HG02623 (cell line): ENCODE results near the gene CTXN2.

Experiments used
- ATAC-seq: cut with Tn5 transposase; IDR thresholded peaks from one replicate; pipeline ENCODE4 v1.9.1; 2021; ENCODE audit warnings: moderate library complexity; ENCODE audit not compliant: unreplicated experiment

Gene CTXN2

DNA sequence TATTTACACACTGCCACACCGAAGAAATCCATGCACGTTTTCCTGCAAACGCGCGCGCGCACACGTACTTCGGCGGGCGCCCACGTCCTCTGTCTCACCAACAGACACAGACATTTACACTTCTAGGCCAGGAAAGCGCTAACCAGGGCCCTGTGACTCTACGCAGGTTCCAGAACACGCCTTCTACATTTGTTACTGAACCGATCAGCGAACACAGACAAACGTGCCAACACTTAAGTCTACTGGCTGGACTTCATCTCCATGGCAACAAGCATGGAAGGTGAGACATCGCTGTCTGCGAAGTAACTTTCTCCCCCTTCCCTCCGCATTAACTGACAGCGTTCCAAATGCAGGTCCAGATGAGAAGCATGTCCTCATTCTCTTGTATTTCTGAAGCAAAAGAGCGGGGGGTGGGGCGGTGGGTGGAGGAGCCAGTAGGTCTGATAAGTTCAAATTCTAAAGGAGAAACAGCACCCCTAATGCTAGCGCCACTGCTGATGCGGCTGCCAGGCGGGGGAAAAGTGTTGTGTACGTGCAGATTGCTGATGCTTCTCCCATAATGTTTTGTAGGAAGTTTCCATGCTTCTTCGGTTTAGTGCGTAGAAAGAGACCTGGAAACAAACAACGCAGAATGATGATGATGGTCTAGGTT, at the start of gene CTXN2:
CTXN2 (plus strand) TSS at position 92 of the 652 bp plus-strand sequence. CDS start 9,636 bp downstream, outside the sequence.
- ATAC-seq = no peak

DNA sequence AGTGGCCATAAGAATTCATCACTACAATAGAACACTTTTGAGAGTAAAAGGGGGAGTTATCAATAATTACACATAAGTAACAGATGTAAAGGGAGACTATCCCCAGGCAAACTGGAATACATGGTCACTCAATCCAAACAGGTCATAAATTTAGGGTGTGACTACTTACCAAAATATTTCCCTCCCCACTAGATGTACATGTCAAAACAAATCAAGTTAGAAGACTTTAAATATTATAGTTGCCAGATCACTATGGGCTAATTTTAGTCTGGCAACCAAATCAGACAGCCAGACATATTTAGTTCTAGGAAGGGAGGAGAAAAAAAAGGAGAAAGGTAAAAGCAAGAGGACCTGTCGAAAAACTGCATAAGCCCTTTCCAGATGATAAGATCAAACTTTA, 47.6 kb upstream of the CTXN2 start:
- ATAC-seq = no peak

DNA sequence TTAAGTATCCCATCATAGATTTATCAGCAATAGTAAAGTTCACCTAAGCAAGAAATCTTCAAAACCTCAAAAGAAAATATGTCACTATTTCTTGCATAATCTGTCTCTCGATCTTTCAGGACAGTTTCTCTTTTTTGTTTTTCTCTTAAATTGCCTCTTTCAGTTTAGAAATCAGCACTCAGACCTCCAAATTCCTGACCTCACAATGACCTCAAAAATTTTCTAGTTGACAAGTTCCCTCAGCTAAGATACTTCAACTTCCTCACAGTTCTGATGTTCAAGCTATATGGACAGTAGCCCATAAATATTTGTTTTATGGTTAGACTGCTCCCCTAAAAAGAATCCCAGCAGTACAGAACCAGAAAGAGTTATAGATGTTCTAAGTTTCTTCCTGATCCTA, 46.6 kb upstream of the CTXN2 start:
- no peak for ATAC-seq

DNA sequence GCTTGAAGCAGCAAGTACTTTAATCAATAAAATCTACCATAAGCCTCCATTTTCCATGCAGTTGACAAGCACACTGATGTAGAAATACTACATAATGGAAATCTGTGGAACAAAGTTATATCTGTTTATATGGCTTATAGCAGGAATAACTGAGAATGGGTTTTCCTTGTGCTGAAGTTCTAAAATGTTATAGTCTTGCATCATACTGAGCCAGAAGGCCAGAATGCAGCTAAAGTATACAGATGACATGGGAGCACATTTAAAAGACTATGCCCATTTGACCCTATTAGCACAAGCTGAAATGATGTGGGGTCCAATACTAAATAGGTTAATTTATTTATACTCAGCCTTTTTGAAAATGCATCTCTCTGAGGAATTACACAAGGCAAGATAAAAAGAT, 45.5 kb upstream of the CTXN2 start:
- ATAC-seq = no peak

DNA sequence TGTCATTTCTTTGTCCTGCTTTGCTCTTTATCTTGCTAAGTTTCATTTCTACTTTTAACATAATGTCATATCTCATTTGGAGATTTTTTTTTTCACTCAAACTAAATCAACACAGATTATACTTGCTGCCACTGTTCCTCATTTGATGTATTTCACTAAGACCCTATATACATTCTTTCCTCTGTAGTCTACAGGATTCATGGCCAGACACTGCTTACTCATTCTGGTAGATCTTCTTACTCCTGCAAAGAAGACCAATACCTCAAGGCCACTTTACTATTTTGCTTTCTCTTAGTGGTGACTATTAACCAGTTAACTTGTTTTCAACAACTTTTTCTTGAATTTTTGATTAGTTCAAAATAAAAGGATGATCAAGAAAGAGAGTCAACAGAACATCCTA, 44.1 kb upstream of the CTXN2 start:
- no peak for ATAC-seq

DNA sequence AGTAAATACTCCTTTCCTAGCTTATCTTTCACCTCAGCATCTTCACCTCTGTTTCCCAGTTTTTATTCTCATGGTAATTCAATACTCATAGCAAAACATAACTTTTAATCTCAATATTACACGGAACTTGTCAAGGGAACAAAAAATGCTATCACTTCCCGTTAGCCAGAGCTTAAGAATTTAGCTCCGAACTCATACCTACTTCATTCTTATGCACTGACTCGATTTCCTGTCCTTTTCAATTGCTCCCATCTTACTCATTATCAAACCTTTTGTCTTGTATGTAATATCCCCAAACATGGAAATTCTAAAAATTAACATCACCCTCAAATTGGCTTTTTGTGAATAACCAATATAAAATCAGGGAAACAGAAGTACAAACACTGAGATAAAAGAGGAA, 41.6 kb upstream of the CTXN2 start:
- no peak for ATAC-seq

DNA sequence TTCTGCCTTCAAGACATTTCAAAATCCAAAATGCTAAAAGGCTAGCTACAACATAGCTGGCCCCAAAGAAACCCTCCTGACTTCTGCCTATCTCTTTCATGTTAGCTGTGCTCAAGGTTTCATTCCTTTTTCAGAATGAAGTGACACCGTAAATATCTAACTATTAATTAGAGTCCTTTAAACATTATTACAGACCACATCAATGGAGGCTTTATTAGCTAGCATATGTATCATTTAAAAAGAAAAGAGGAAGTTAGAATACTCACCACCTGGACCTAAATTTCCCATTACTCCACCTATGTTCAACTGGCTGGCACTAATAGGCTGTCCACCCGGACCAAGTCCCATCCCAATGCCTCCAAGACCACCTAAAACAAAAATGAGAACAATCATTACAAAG, 37.9 kb upstream of the CTXN2 start:
- no peak for ATAC-seq

DNA sequence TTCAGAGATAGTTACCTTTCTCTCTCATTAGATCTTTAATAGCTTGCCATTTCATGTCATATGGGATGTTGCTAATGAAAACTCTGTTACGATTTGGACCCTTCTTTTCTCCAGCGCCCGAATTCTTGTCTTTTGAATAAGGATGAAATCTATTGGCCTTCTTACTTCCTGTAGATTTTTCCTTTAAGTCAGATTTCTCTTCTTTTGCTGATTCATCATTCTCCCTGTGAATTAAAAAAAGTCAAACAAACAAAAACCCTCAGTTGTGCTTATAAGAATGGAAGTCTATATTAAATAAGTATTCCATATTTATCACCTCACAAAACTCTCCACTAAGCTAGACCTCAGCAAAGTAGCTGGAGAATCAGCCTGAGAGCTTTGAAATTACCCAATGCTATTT, 22.8 kb upstream of the CTXN2 start:
- no peak for ATAC-seq

DNA sequence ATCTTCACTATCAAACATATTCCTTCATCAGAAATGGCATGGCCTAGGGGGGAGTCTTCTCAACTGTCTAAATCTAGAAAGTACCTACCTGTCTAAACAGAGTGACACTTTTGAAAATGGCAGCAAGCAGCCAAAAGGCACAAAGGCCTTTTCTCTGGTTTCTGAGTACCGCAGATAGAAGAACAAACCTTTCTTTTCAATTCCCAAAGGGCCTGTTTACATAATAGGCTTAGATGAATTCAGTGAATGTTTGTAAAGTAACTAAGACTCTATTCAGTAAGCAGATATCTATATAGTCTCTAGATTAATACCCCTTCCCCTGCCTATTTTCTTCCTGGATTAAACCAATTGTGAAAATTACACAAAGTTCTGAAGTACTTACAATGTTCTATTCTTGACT, 20.5 kb upstream of the CTXN2 start:
- no peak for ATAC-seq

DNA sequence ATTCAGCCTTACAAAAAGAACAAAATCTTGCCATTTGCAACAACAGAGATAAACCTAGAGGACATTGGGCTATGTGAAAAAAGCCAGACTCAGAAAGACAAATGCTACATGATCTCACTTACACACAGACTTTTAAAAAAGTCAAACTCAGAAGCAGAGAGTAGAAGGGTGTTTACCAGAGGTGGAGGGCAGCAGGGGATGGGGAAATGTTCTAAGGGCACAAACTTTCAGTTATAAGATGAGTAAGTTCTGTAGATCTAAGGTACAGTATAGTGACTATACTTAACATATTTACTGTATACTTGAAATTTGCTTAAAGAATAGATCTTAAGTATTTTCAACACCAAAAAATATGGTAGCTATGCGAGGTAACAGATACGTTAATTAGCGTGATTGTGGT, 16.3 kb upstream of the CTXN2 start:
- no peak for ATAC-seq

DNA sequence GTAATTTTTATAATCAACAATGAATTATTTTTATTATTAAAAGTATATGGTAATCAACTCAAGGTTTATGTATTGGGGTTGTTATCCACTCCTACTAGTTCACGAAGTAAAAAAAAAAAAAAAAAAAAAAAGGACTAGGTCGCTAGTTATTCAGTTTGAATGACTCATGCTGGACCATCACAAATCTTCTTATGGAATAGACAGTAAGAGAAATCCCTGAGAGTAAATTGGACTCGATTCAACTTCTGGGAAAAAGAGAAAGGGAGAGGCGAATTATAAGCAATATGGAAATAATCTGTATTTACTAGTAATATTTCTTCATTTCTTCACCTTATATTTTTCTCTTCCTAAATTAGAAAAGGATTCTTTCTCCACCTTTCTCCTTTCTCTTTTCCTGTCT, 15.4 kb upstream of the CTXN2 start:
- ATAC-seq = no peak

DNA sequence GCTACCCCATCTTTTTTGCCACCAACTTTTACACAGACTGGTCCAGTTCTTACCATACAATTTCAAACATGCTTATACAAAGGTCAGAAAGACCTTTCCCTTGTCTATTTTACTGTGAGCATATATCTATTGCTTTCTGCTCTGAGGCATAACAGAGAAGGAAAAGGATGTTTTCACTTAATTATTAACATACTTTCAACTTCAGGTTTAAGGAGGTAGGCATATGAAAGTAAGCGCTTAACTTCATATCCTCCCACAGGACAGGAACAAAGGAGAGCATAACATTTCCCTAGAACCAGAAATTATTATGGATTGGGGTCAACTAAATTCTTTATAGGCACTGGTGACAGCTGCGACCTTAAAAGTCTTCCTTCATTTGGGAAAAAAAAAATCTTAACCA, 14.5 kb upstream of the CTXN2 start:
- no peak for ATAC-seq

DNA sequence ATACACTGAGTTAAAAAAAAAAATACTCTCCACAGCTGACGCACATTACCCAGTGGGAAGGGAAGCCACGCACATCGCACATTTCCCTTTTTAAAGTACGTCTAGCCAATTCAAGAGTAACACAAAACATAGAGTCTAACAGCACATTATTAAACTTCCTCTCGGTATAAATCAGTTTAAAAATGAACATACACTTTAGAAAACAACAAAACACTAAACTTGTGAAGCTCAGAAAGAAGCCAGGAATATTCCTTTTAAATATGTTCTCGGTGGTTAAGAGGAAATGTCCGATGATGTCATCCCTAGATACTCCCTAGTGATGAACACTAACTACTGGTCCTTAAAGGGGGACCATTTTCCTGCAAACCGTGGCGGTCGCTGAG, 14.1 kb upstream of the CTXN2 start:
- ATAC-seq = peak; percentile 54

DNA sequence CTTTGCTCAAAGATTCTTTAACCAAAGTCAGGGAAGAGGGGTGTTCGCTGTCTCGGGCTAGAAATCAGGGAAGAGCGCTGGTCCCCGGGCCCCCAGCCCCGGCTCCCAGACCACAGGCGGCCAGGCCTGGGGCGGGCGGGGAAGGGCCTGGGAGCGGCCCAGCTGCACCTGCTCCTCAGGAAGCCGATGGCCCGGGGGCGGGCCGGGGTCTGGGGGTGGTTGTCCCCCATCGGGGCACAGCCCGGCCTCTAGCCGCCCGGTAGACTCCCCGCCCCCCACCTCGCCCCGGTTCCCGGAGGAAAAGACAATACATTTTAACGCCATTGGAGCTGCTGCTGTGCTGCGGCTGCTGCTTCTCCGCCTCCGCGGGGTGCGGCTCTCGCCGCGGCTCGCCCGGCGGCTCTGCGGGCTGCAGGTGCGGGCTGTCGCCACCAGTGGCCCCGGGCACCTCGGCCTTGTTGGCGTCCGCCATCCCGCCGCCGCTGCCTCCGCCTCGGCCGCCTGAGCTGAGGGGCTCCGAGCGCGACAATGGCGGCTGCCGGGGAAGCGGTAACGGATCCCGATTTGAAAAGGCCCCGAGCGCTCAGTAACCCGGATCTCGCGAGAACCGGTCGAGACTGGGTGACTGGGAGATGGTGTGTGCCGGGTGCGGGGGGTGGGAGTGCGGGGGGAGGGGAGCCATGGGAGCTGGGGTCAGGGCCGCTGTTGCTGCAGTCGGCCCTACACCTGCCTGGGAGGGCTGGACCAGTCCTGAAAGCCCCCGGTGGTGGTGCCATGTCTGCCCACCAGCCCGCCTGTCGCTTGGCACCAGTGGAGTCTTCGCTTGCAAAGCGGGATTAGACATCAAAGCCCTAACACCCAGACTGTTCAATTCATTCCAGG, 13.5 kb upstream of the CTXN2 start, which contains the start of gene MYEF2:
MYEF2 (minus strand) TSS at position 530 of the 882 bp plus-strand sequence; CDS start at position 472, 58 bp downstream.
- ATAC-seq = peak; percentile 68

DNA sequence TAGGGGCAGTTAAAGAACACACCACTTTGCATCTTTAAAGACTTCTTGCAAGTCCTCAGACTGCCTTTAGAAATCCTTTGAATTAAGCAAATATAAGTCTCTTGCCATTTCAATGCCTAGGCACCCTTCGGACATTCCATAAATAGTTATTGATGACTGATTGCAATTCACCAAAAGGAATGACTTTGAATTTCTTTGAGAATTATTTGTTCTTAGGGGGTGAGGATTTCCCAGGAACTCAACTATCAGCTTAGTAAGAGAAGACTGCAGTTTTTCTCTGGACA, 12.9 kb upstream of the CTXN2 start:
- no peak for ATAC-seq

DNA sequence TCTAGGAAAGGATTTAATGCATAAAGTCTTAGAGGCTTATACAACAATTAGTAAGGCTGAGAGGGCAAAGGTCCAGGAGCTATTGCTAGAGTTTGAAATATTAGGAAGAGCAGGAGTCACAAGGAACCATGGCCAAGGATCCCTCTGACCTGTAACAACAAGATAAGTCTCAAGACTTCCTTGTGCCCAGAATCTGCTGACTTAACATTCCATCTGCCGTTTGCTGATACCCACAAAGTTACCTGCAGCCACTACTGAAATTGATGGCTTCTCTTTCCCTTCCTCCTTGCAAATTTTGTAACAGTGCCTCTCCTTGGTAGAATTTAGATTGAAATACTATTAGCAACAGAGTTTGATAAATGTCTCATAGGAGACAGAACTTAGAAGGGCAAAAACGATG, 8.7 kb upstream of the CTXN2 start:
- ATAC-seq = no peak

DNA sequence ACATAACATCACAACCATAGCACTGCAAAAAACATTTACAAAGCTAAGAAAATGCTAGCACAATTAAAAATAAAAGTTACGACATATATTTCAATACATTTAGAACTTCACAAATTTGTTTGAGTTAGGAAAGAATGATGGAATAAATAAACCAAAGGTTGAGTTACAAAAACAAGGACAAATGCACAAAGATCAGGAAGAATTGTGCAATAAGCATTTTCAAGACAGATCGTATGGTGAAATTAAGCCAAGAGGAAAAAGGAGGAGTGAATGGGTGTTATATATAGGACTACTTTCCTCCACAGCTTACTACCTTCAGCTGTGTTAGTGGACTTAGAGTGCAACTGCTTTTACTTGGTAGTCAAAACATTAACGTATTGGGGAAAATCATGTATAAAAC, 5.9 kb upstream of the CTXN2 start:
- ATAC-seq = no peak

DNA sequence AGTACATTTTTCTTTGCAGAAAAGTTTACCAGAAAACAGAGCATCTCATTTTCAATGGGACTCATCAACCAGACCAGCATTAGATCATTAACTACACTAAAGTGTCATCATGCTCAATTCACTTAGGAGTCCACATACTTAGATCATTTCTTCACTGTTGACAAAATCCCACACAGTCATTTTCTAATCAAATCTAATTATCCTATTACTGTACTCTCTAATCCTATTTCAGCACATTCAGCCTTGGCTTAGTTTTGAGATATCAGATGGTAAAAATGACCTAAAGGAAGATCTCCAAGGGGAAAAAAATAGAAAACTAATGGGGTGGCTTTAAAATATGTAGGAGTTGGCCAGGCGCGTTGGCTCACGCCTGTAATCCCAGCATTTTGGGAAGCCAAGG, 5.2 kb upstream of the CTXN2 start:
- no peak for ATAC-seq

DNA sequence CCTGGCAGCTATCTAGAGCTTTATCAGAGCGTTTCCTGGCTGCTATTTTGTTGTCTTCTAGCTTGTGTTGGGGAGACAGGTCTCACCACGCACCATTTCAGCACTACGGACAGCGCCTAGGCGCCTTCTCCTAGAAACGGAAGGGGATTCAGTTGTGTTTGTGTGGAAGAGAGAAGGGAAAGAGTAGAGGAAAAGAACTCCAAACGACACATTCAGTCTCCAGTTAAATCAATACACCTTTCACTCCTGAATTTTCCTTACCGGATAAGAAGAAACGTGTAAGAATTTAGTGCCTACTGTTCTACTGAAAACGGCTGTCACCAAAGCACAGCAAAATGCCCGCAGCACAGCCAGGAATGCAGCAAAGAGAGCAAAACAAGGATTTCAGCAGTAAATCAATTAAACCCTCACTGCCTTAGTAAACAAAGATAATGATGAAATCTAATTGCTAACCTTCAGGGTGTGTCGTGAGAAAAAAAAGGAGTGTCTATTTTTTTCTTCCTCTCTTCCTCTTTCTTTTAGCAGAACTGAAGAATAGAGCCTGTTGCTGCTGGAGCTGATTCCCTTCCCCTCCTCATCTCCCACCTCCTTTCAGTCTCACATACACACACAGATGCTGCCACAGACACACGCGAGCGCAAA, 412 bp upstream of the CTXN2 start:
- ATAC-seq = no peak

DNA sequence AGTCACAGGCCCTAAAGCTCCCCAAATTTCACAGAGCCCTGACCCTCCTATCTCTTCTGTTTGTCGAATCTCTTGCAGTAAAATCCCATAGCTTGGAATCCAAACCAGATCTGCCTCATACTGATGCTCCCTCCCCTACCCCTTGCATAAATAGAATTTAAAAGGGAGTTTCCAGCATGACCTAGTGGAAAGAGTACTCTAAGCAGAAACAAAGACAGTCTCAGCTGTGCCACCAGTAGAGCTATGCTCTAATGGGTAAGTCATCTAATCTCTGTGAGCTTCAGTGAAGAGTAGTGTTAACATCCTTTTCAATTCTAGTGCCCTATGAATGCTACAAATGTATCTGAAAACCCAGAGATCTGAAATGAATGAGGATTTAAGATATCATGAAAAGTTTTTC, 10.6 kb downstream of the CTXN2 start:
- ATAC-seq = no peak

DNA sequence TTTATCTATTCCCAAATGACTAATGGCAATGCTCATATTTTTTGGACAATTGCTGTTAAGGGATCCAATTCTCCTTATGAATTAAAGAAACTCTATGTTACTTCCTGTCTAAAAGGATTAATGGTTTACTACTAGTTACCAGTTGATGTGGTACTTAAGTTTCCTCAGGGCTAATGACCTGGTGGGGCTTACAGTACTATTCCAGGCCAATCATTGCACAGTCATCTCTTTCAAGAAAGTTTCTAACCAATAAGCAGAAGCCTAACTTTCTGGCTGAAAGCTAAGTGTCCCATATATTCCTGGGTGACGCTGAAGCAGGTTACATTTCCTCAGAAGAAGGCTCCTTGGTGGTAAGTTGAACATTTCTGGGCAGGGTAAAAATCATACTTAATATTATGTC, 14.5 kb downstream of the CTXN2 start, which contains the start of gene SLC12A1:
SLC12A1 (plus strand) TSS at position 322 of the 400 bp plus-strand sequence. CDS start 1,418 bp downstream, outside the sequence.
- ATAC-seq = no peak

DNA sequence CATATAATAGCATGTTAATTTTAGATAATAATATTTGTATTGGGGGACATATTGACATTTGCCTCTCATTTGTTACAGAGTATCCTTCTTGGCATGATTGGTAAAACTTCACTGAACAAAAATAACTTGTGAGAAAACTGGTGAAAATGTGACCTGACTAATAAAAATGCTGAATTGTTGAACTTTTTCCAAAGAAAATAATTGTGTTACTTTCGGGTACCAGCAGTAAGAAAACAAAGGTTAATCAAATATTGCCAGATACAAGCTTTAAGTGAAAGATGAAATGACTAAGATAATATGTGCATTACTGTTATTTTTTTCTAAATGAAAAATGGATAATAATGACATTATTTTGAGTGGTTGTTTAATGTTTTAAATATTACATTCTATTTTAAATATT, 29.8 kb downstream of the CTXN2 start:
- ATAC-seq = no peak
